ENCODE measurements around the gene NNT.

DNA sequence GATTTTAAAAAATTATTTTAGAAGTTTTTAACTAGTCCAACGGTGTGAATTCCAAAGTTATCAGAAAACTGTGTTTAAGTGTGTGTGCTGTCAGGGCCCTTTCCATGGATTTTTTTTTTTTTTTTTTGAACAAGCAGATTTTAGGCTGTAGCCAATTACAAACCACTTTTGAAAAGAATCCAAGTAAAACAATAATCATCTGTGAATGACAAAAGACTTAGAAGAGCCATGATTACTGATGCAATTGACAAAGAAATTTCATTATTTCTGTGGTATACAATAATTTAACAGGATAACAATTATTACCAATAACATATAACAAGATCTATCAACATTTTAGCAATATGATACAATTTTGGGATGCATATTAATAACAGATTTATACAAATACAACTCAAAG, 29.9 kb upstream of the NNT start:
- TF ChIP-seq, protein P1, sequence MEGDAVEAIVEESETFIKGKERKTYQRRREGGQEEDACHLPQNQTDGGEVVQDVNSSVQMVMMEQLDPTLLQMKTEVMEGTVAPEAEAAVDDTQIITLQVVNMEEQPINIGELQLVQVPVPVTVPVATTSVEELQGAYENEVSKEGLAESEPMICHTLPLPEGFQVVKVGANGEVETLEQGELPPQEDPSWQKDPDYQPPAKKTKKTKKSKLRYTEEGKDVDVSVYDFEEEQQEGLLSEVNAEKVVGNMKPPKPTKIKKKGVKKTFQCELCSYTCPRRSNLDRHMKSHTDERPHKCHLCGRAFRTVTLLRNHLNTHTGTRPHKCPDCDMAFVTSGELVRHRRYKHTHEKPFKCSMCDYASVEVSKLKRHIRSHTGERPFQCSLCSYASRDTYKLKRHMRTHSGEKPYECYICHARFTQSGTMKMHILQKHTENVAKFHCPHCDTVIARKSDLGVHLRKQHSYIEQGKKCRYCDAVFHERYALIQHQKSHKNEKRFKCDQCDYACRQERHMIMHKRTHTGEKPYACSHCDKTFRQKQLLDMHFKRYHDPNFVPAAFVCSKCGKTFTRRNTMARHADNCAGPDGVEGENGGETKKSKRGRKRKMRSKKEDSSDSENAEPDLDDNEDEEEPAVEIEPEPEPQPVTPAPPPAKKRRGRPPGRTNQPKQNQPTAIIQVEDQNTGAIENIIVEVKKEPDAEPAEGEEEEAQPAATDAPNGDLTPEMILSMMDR (IDR thresholded peaks at IDR 0.05) = no peak
- no peak for TF ChIP-seq ZFX (IDR thresholded peaks at IDR 0.05; ENCODE audit: borderline replicate concordance)

Data from 22Rv1 (cell line).